Neuronal stem cell (in vitro differentiated cells): Measurements from ENCODE around the gene MAML1.

Experiments used
- DNase-seq: peaks from one replicate; pipeline ENCODE4 v3.0.0-alpha.2; 2013; ENCODE audit warnings: low spot score
- H2AFZ ChIP-seq: one replicate; pipeline ENCODE4 v1.6.1; 2013; ENCODE audit warnings: mild to moderate bottlenecking, low read length, inconsistent platforms
- H2AK5ac ChIP-seq: 2 replicates; pipeline ENCODE4 v1.6.1; 2013; ENCODE audit warnings: low read depth, mild to moderate bottlenecking, inconsistent platforms, low read length, moderate library complexity, mixed read lengths
- H2BK120ac ChIP-seq: 2 replicates; pipeline ENCODE4 v1.6.1; 2013; ENCODE audit warnings: low read depth, mild to moderate bottlenecking, inconsistent platforms, low read length, moderate library complexity, mixed read lengths
- H2BK12ac ChIP-seq: one replicate; pipeline ENCODE4 v1.6.1; 2013; ENCODE audit warnings: low read length, inconsistent platforms
- H2BK15ac ChIP-seq: 2 replicates; pipeline ENCODE4 v1.6.1; 2013; ENCODE audit warnings: mild to moderate bottlenecking, low read length, inconsistent platforms, mixed read lengths
- H2BK5ac ChIP-seq: one replicate; pipeline ENCODE4 v1.6.1; 2013; ENCODE audit warnings: inconsistent platforms, mild to moderate bottlenecking, low read length, moderate library complexity
- H3K14ac ChIP-seq: one replicate; pipeline ENCODE4 v1.6.1; 2013; ENCODE audit warnings: low read length, inconsistent platforms
- H3K18ac ChIP-seq: 2 replicates; pipeline ENCODE4 v1.6.1; 2013; ENCODE audit warnings: low read length, inconsistent platforms
- H3K23ac ChIP-seq: 2 replicates; pipeline ENCODE4 v1.6.1; 2013; ENCODE audit warnings: low read depth, mild to moderate bottlenecking, mixed read lengths, low read length, inconsistent platforms; ENCODE audit not compliant: poor library complexity
- H3K27ac ChIP-seq: replicated peaks from 3 replicates; pipeline ENCODE4 v1.5.1; 2013; ENCODE audit warnings: low read length, inconsistent platforms
- H3K27me3 ChIP-seq, 3 experiments: 2 replicates each; pipeline ENCODE4 v1.6.1; 2013; ENCODE audit warnings: low read length in 3 of 3, mild to moderate bottlenecking in 2 of 3, inconsistent platforms in 1 of 3, low read depth in 1 of 3, mixed read lengths in 1 of 3, moderate library complexity in 1 of 3; ENCODE audit not compliant: control insufficient read depth in 3 of 3, insufficient read depth in 3 of 3
- H3K36me3 ChIP-seq, 2 donors: replicated peaks in 1 of 2; 2 replicates each; pipeline ENCODE4 v1.6.1; 2013; ENCODE audit warnings: low read length in 2 of 2; ENCODE audit not compliant: control insufficient read depth in 2 of 2, insufficient read depth in 2 of 2
- H3K4ac ChIP-seq: 2 replicates; pipeline ENCODE4 v1.6.1; 2013; ENCODE audit warnings: inconsistent platforms, mild to moderate bottlenecking, low read length, moderate library complexity
- H3K4me1 ChIP-seq, 2 donors: 1 replicate in 1 of 2; 2 replicates in 1 of 2; pipeline ENCODE4 v1.6.1; 2013; ENCODE audit warnings: low read length in 2 of 2, low read depth in 1 of 2; ENCODE audit not compliant: control insufficient read depth in 2 of 2, insufficient read depth in 1 of 2
- H3K4me2 ChIP-seq: one replicate; pipeline ENCODE4 v1.6.1; 2013; ENCODE audit warnings: mild to moderate bottlenecking, low read length, inconsistent platforms; ENCODE audit not compliant: insufficient read depth, poor library complexity, severe bottlenecking
- H3K4me3 ChIP-seq, 2 donors: 2 replicates each; pipeline ENCODE4 v1.5.1; 2013; ENCODE audit warnings: low read length in 2 of 2, mild to moderate bottlenecking in 2 of 2, inconsistent platforms in 1 of 2, moderate library complexity in 1 of 2
- H3K79me1 ChIP-seq: one replicate; pipeline ENCODE4 v1.6.1; 2013; ENCODE audit warnings: low read depth, mild to moderate bottlenecking, inconsistent platforms, low read length, moderate library complexity
- H3K9ac ChIP-seq: one replicate; pipeline ENCODE4 v1.6.1; 2013; ENCODE audit warnings: mild to moderate bottlenecking, low read depth, low read length, inconsistent platforms; ENCODE audit not compliant: poor library complexity
- H3K9me3 ChIP-seq, 2 donors: replicated peaks in 1 of 2; 2 replicates each; pipeline versions ENCODE3 to v1.6.1; 2013; ENCODE audit warnings: low read length in 2 of 2, mild to moderate bottlenecking in 2 of 2, inconsistent platforms in 1 of 2, low read depth in 1 of 2, mixed read lengths in 1 of 2, moderate library complexity in 1 of 2; ENCODE audit not compliant: control insufficient read depth in 2 of 2, insufficient read depth in 1 of 2
- H4K8ac ChIP-seq: one replicate; pipeline ENCODE4 v1.6.1; 2013; ENCODE audit warnings: low read depth, mild to moderate bottlenecking, inconsistent platforms, low read length, moderate library complexity
- H4K91ac ChIP-seq: one replicate; pipeline ENCODE4 v1.6.1; 2013; ENCODE audit warnings: low read length, low read depth, mild to moderate bottlenecking, inconsistent platforms; ENCODE audit not compliant: poor library complexity
- WGBS, 2 donors: extraction: QIAGEN DNeasy Blood & Tissue Kit; methylation state at CpG; one replicate each; pipeline ENCODE4 v1.1.7; 2013; ENCODE audit warnings: missing lambda C conversion rate in 2 of 2, mixed read lengths in 1 of 2; ENCODE audit not compliant: insufficient read length in 2 of 2, insufficient replicate concordance in 1 of 2; ENCODE audit errors: extremely low coverage in 2 of 2; 5-methylcytosine and 5-hydroxymethylcytosine counted together

Gene MAML1

GRCh38 chr5:179802207-179802883, 69.7 kb downstream of the MAML1 start:
- H2BK12ac ChIP-seq, result no peak overlapping the region
- H3K14ac ChIP-seq, result no peak overlapping the region
- no peak overlapping the region for H3K4me3 ChIP-seq
- no peaks in the 10 kb centered on the region for H3K27me3 ChIP-seq
- peak overlapping the region; percentile 53 for H2AK5ac ChIP-seq
- no peak overlapping the region for H2BK5ac ChIP-seq
- H2AFZ ChIP-seq, result no peak overlapping the region
- H3K4me1 ChIP-seq, result peaks cover 14 to 27% of the 10 kb centered on the region in 2 donors
- no CpG with 5 or more reads among the region's 19 CpGs for WGBS, 2 donors
- H3K36me3 ChIP-seq, result peaks cover 23 to 51% of the 10 kb centered on the region in 2 donors
- H3K4me2 ChIP-seq, result no peak overlapping the region
- H2BK120ac ChIP-seq, result peak overlapping the region; percentile 52
- peaks cover 10% of the 10 kb centered on the region for H3K79me1 ChIP-seq
- no peak overlapping the region for H3K9ac ChIP-seq
- peak overlapping the region; percentile 7 for H3K18ac ChIP-seq
- no peak overlapping the region for H4K8ac ChIP-seq
- no peak overlapping the region for H3K27ac ChIP-seq
- H2BK15ac ChIP-seq, result no peak overlapping the region
- H4K91ac ChIP-seq, result no peak overlapping the region
- H3K4ac ChIP-seq, result no peak overlapping the region
- H3K23ac ChIP-seq, result no peak overlapping the region
- no peak for DNase-seq
- no peaks in the 10 kb centered on the region for H3K9me3 ChIP-seq

DNA sequence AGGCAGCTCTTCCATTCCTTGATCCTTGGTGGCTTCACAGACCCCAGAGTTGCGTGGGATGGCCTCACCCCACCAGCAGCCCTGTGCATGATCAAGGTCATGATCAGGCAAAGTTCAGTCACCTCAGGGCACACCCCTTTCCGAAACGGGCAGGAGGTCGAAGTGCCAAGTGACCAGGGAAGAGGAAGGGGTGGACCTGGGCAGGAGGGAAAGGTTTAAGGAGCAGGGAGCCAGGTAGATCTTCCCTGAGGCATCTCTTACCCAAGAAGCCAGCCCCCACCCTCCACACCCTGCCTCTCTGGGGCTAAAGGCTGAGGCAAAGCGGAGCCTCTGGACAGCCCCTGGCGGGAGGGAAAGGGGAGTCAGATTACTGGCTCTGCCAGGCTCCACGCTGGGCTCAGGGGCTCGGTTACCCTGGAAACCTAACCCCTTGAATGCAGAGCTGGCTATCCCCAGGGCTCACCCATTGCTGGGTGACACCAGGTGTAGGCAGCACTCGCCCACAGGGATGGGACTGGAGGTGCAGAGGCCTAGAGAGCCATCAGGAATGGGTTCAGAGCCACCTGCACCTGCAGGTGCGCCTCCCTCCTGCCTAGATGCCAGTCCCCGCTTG, 70.4 kb downstream of the MAML1 start:
- DNase-seq, result no peak
- H2BK120ac ChIP-seq, result no peak overlapping the region
- H4K91ac ChIP-seq, result no peak overlapping the region
- no peaks in the 10 kb centered on the region for H3K9me3 ChIP-seq
- H3K27ac ChIP-seq, result no peak overlapping the region
- no peak overlapping the region for H3K23ac ChIP-seq
- peaks cover 10% of the 10 kb centered on the region for H3K79me1 ChIP-seq
- H3K4ac ChIP-seq, result no peak overlapping the region
- no peak overlapping the region for H2BK12ac ChIP-seq
- H2AK5ac ChIP-seq, result peak overlapping the region; percentile 83
- WGBS, 2 donors, result no CpG with 5 or more reads among the region's 11 CpGs
- no peak overlapping the region for H2AFZ ChIP-seq
- H2BK15ac ChIP-seq, result peak overlapping the region; percentile 49
- peaks cover 14 to 27% of the 10 kb centered on the region in 2 donors for H3K4me1 ChIP-seq
- peaks cover 22 to 44% of the 10 kb centered on the region in 2 donors for H3K36me3 ChIP-seq
- no peak overlapping the region for H4K8ac ChIP-seq
- no peak overlapping the region for H3K4me3 ChIP-seq
- peak overlapping the region; percentile 72 for H3K9ac ChIP-seq
- H3K14ac ChIP-seq, result no peak overlapping the region
- peak overlapping the region; percentile 29 for H2BK5ac ChIP-seq
- H3K4me2 ChIP-seq, result peak overlapping the region; percentile 38
- no peaks in the 10 kb centered on the region for H3K27me3 ChIP-seq
- H3K18ac ChIP-seq, result peak overlapping the region; percentile 66

GRCh38 chr5:179803651-179804554, 71.3 kb downstream of the MAML1 start:
- Histone ChIP-seq H2BK15ac (peak overlapping the region; percentile 49), H4K8ac (no peak overlapping the region)
- no peak for DNase-seq

More at GRCh38 chr5:179803651-179804554, 71.3 kb downstream of the MAML1 start:
- no peak overlapping the region for H3K4me3 ChIP-seq
- no peak overlapping the region for H3K4ac ChIP-seq
- peak overlapping the region; percentile 83 for H2AK5ac ChIP-seq
- peak overlapping the region; percentile 50 for H3K18ac ChIP-seq
- H3K4me1 ChIP-seq, result peaks cover 14 to 27% of the 10 kb centered on the region in 2 donors
- H2BK12ac ChIP-seq, result peak overlapping the region; percentile 59
- H4K91ac ChIP-seq, result no peak overlapping the region
- no peak overlapping the region for H3K27ac ChIP-seq
- H3K27me3 ChIP-seq, result no peaks in the 10 kb centered on the region
- H3K9me3 ChIP-seq, result no peaks in the 10 kb centered on the region
- no peak overlapping the region for H2AFZ ChIP-seq
- H3K14ac ChIP-seq, result peak overlapping the region; percentile 59
- H3K23ac ChIP-seq, result no peak overlapping the region
- H2BK5ac ChIP-seq, result peak overlapping the region; percentile 29
- no peak overlapping the region for H2BK120ac ChIP-seq
- peaks cover 17 to 36% of the 10 kb centered on the region in 2 donors for H3K36me3 ChIP-seq
- H3K9ac ChIP-seq, result peak overlapping the region; percentile 56
- H3K79me1 ChIP-seq, result peaks cover 10% of the 10 kb centered on the region
- peak overlapping the region; percentile 38 for H3K4me2 ChIP-seq
- no CpG with 5 or more reads among the region's 18 CpGs for WGBS, 2 donors
